ENCODE measurements around the gene HIF1AN. TPM values are rescaled to one million over a fixed set of nuclear protein-coding genes. Genes with fewer than 3 reads are reported as not detected.

The HIF1AN gene
- total RNA-seq, 1 experiment from 2014 or later: 14.8 TPM

DNA sequence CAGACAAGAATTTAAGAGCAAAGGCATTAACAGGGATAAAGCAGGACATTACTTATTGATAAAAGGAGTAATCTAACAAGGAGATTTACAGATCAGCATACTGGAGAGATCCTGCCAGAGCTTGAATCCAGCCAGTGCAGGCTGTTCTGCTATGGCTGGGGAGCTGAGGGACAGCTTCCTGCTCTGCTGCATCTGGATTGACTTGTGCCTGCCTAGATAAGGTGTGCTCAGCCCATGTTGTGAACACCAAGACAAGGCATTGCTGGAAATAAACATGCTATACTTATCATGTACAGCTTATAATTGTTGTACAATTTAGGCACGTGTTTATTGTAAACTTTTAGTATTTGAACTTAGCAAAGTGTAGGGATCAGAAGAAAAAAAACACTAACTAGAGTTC lies 71.7 kb downstream of the HIF1AN start:
- H3K27ac ChIP-seq (ENCODE audit: low read length): no peak overlapping the region
- DNase-seq: no peak

More for the DNA sequence above, 71.7 kb downstream of the HIF1AN start:
- Histone ChIP-seq H4K20me1 (ENCODE audit: insufficient read depth, low read depth, low read length) (no peaks in the 10 kb centered on the region), H3K36me3 (ENCODE audit: insufficient read depth, low read length) (no peaks in the 10 kb centered on the region), H3K4me2 (ENCODE audit: low read depth, low read length, poor library complexity, severe bottlenecking) (no peak overlapping the region), H3K9ac (ENCODE audit: low read length) (no peak overlapping the region), H2AFZ (ENCODE audit: low read length) (no peak overlapping the region), H3K79me2 (ENCODE audit: low read length) (no peaks in the 10 kb centered on the region), H3K4me3 (ENCODE audit: low read length) (no peak overlapping the region), H3K9me3 (ENCODE audit: low read length) (no peaks in the 10 kb centered on the region), H3K27me3 (ENCODE audit: low read length) (no peaks in the 10 kb centered on the region), H3K9me2 (replicated peaks; ENCODE audit: insufficient read depth, low read length) (no peaks in the 10 kb centered on the region), H3K4me1 (ENCODE audit: low read length) (no peaks in the 10 kb centered on the region)

Other genes starting within 250 kb of the HIF1AN start
- gene BLOC1S2, start 249.3 kb upstream of the HIF1AN start, total RNA-seq (2014; rRNA removed; shearing (Covaris generic); ENCODE audit: low replicate concordance): 65.1 and 121 TPM in 2 replicates
- gene PKD2L1, start 205.7 kb upstream of the HIF1AN start, total RNA-seq (2014; rRNA removed; shearing (Covaris generic); ENCODE audit: low replicate concordance): 0.07 and 0.25 TPM in 2 replicates
- 282 and 463 TPM in 2 replicates for gene SCD, start 188.7 kb upstream of the HIF1AN start, total RNA-seq (2014; rRNA removed; shearing (Covaris generic); ENCODE audit: low replicate concordance)
- gene WNT8B, start 72.9 kb upstream of the HIF1AN start, total RNA-seq (2014; rRNA removed; shearing (Covaris generic); ENCODE audit: low replicate concordance): not detected in 2 replicates
- 23.6 and 26.6 TPM in 2 replicates for gene SEC31B, start 16.1 kb upstream of the HIF1AN start, total RNA-seq (2014; rRNA removed; shearing (Covaris generic); ENCODE audit: low replicate concordance)
- gene NDUFB8, start 6.1 kb upstream of the HIF1AN start, total RNA-seq (2014; rRNA removed; shearing (Covaris generic); ENCODE audit: low replicate concordance): 267 and 500 TPM in 2 replicates
- not detected in 2 replicates for gene PAX2, start 209.6 kb downstream of the HIF1AN start, total RNA-seq (2014; rRNA removed; shearing (Covaris generic); ENCODE audit: low replicate concordance)